T-cell (primary cell): ENCODE results near the gene BORCS8. TPM values are rescaled to one million over a fixed set of nuclear protein-coding genes. Genes with fewer than 3 reads are reported as not detected.

ENCODE experiments used
- ATAC-seq, 4 experiments: fragments of 200-7000 bp in 3 of 4; fragments of 150-1000 bp in 1 of 4; cut with Tn5 transposase; replicated peaks in 1 of 4; 1 replicate in 3 of 4; 2 replicates in 1 of 4; pipeline ENCODE4 v1.10.0; 2021; ENCODE audit warnings: moderate library complexity in 3 of 4, mild to moderate bottlenecking in 2 of 4, moderate number of reproducible peaks in 1 of 4
- CTCF ChIA-PET, 2 donors: fragments of 300-600 bp; sonication (Branson Sonifier 250); formaldehyde crosslinking; loops; one replicate each; lab custom pipeline; 2022; ENCODE audit warnings: antibody characterized with exemption in 2 of 2; lab: Charles Lee
- POLR2A ChIA-PET, 2 donors: fragments of 300-600 bp; sonication (Branson Sonifier 250); formaldehyde crosslinking; loops; one replicate each; lab custom pipeline; 2022; ENCODE audit warnings: antibody characterized with exemption in 2 of 2; lab: Charles Lee
- DNase-seq, 35 experiments: peaks; one replicate each; pipeline versions ENCODE4 v3.0.0 to v3.0.0-alpha.2; 2013 to 2023
- H3K27ac ChIP-seq: one replicate; pipeline ENCODE4 v1.5.1; 2013; ENCODE audit warnings: low read length
- H3K27me3 ChIP-seq, 2 experiments: replicated peaks in 1 of 2; 1 replicate in 1 of 2; 2 replicates in 1 of 2; pipeline versions ENCODE4 v1.6.1 to v1.7.0; 2013; ENCODE audit warnings: low read length in 1 of 2, mixed read lengths in 1 of 2; ENCODE audit not compliant: control insufficient read depth in 2 of 2, insufficient read depth in 2 of 2; ENCODE audit errors: extremely low read depth in 1 of 2
- H3K36me3 ChIP-seq, 2 donors: 1 replicate in 1 of 2; 2 replicates in 1 of 2; pipeline versions ENCODE4 v1.6.1 to v1.7.0; 2013; ENCODE audit warnings: low read length in 1 of 2; ENCODE audit not compliant: control insufficient read depth in 2 of 2, insufficient read depth in 1 of 2; ENCODE audit errors: extremely low read depth in 1 of 2
- H3K4me1 ChIP-seq, 2 experiments: 1 replicate in 1 of 2; 2 replicates in 1 of 2; pipeline versions ENCODE4 v1.6.1 to v1.7.0; 2013; ENCODE audit warnings: low read length in 2 of 2, mixed read lengths in 1 of 2; ENCODE audit not compliant: insufficient read depth in 2 of 2, control insufficient read depth in 1 of 2; ENCODE audit errors: extremely low read depth in 1 of 2
- H3K4me3 ChIP-seq, 2 donors: 1 replicate in 1 of 2; 2 replicates in 1 of 2; pipeline versions ENCODE4 v1.5.1 to v1.7.0; 2013; ENCODE audit warnings: mild to moderate bottlenecking in 2 of 2, low read length in 1 of 2, moderate library complexity in 1 of 2; ENCODE audit not compliant: control insufficient read depth in 1 of 2; ENCODE audit errors: extremely low read depth in 1 of 2
- H3K9me3 ChIP-seq: 2 replicates; pipeline ENCODE4 v1.7.0; 2013
- H3K27ac Mint-ChIP-seq, 2 donors: one replicate each; pipeline ENCODE4 v1.8.0; 2020 to 2021; ENCODE audit warnings: mild to moderate bottlenecking in 2 of 2, mixed read lengths in 2 of 2
- H3K27me3 Mint-ChIP-seq, 2 donors: one replicate each; pipeline ENCODE4 v1.8.0; 2021 to 2022; ENCODE audit warnings: mixed read lengths in 2 of 2
- H3K36me3 Mint-ChIP-seq: one replicate; pipeline ENCODE4 v1.8.0; 2021; ENCODE audit warnings: mixed read lengths
- H3K4me1 Mint-ChIP-seq, 3 donors: one replicate each; pipeline ENCODE4 v1.8.0; 2020 to 2022; ENCODE audit warnings: mixed read lengths in 3 of 3, mild to moderate bottlenecking in 1 of 3
- H3K4me3 Mint-ChIP-seq, 3 donors: one replicate each; pipeline ENCODE4 v1.8.0; 2020 to 2022; ENCODE audit warnings: mild to moderate bottlenecking in 3 of 3, mixed read lengths in 3 of 3, moderate library complexity in 3 of 3
- H3K9me3 Mint-ChIP-seq, 3 donors: one replicate each; pipeline ENCODE4 v1.8.0; 2020 to 2022; ENCODE audit warnings: mixed read lengths in 3 of 3
- WGBS: methylation state at CpG from one replicate; pipeline ENCODE4 v1.1.5; 2013; ENCODE audit warnings: missing lambda C conversion rate; ENCODE audit not compliant: insufficient coverage; 5-methylcytosine and 5-hydroxymethylcytosine counted together
- total RNA-seq, 35 experiments: library from RNA in 6 of 35; stranded (reverse) in 6 of 35; fragments of 120-200 nt in 1 of 35; gene quantifications; one replicate each; pipeline versions ENCODE4 v1.2.1 to v1.2.4 and lab custom pipeline; 2013 to 2026

BORCS8 gene
- total RNA-seq, 5 donors from 2014 or later (not counting 1 experiment from before 2014, with no cell fraction given): 16.5 to 44.3 (median 35.5) TPM

- H3K27me3 ChIP-seq: no peaks in the 10 kb centered on the region
- H3K36me3 ChIP-seq: peaks cover 8 to 12% of the 10 kb centered on the region in 2 donors
- H3K9me3 Mint-ChIP-seq: no peaks in the 10 kb centered on the region
- WGBS: 52% methylated on average over 37 of the region's 47 CpGs
- DNase-seq (peak; percentile 53 to 89 (median 80)), ATAC-seq (peak; percentile 80 to 89 (median 83))
- H3K4me1 Mint-ChIP-seq: peaks cover 0 to 2% (median 0%) of the 10 kb centered on the region in 3 donors
- H3K27ac Mint-ChIP-seq: no peak overlapping the region
- no peaks in the 10 kb centered on the region for H3K27me3 Mint-ChIP-seq
- no peak overlapping the region for H3K4me3 ChIP-seq
- ChIA-PET CTCF (interaction anchor here (0.6 to 1.3 kb wide), 6 partner anchors 11 to 232 kb away, joined by 3 to 4 read pairs (median 3); no protein-coding TSS in a partner anchor), POLR2A (no interaction called here)
- peaks cover 0 to 9% of the 10 kb centered on the region in 2 experiments for H3K4me1 ChIP-seq
- no peak overlapping the region for H3K4me3 Mint-ChIP-seq
- H3K36me3 Mint-ChIP-seq: peaks cover 8% of the 10 kb centered on the region
- H3K9me3 ChIP-seq: no peaks in the 10 kb centered on the region
- no peak overlapping the region for H3K27ac ChIP-seq
Observed at GRCh38 chr19:19145684-19146608, 46.0 kb downstream of the BORCS8 start.

GRCh38 chr19:19145281-19145680 lies 46.7 kb downstream of the BORCS8 start:
- peaks cover 8 to 12% of the 10 kb centered on the region in 2 donors for H3K36me3 ChIP-seq
- H3K4me3 ChIP-seq: no peak overlapping the region
- H3K27me3 ChIP-seq: no peaks in the 10 kb centered on the region
- Mint-ChIP-seq H3K4me3 (no peak overlapping the region), H3K27me3 (no peaks in the 10 kb centered on the region), H3K4me1 (peaks cover 0 to 2% (median 0%) of the 10 kb centered on the region in 3 donors), H3K27ac (no peak overlapping the region), H3K9me3 (no peaks in the 10 kb centered on the region), H3K36me3 (peaks cover 8% of the 10 kb centered on the region)
- CTCF ChIA-PET: interaction anchor here (0.6 to 1.1 kb wide), 4 partner anchors 12 to 232 kb away, joined by 3 to 4 read pairs (median 3); no protein-coding TSS in a partner anchor
- H3K4me1 ChIP-seq: peaks cover 0 to 9% of the 10 kb centered on the region in 2 experiments
- 92% methylated on average over 14 of the region's 17 CpGs for WGBS
- POLR2A ChIA-PET: no interaction called here
- ATAC-seq (no peak), DNase-seq (no peak)
- H3K9me3 ChIP-seq: no peaks in the 10 kb centered on the region
- no peak overlapping the region for H3K27ac ChIP-seq

GRCh38 chr19:19142347-19142746 lies 49.6 kb downstream of the BORCS8 start:
- Mint-ChIP-seq H3K27ac (no peak overlapping the region), H3K4me3 (no peak overlapping the region), H3K9me3 (no peaks in the 10 kb centered on the region), H3K36me3 (peaks cover under 1% of the 10 kb centered on the region), H3K4me1 (peaks cover 16 to 25% (median 22%) of the 10 kb centered on the region in 3 donors), H3K27me3 (peaks cover 0 to 2% of the 10 kb centered on the region in 2 donors)
- POLR2A ChIA-PET: no interaction called here
- Histone ChIP-seq H3K27ac (no peak overlapping the region), H3K27me3 (peaks cover 0 to 7% of the 10 kb centered on the region in 2 experiments), H3K36me3 (peaks cover 0 to 3% of the 10 kb centered on the region in 2 donors), H3K4me1 (peaks cover 1 to 28% of the 10 kb centered on the region in 2 experiments), H3K4me3 (no peak overlapping the region), H3K9me3 (no peaks in the 10 kb centered on the region)
- CTCF ChIA-PET: no interaction called here
- WGBS: 99% methylated on average over 9 of the region's 12 CpGs
- DNase-seq (no peak), ATAC-seq (no peak)

- peaks cover 3 to 24% of the 10 kb centered on the region in 2 experiments for H3K4me1 ChIP-seq
- Mint-ChIP-seq H3K27ac (no peak overlapping the region), H3K4me1 (peaks cover 23 to 29% (median 27%) of the 10 kb centered on the region in 3 donors), H3K4me3 (no peak overlapping the region), H3K27me3 (peaks cover 0 to 2% of the 10 kb centered on the region in 2 donors), H3K9me3 (no peaks in the 10 kb centered on the region), H3K36me3 (no peaks in the 10 kb centered on the region)
- peaks cover 0 to 7% of the 10 kb centered on the region in 2 experiments for H3K27me3 ChIP-seq
- no peak overlapping the region for H3K4me3 ChIP-seq
- DNase-seq (no peak), ATAC-seq (no peak)
- no peaks in the 10 kb centered on the region for H3K9me3 ChIP-seq
- CTCF ChIA-PET: interaction anchor here (0.6 to 1.3 kb wide), 4 partner anchors 68 to 185 kb away, joined by 3 to 5 read pairs (median 3); no protein-coding TSS in a partner anchor
- H3K27ac ChIP-seq: no peak overlapping the region
- POLR2A ChIA-PET: no interaction called here
- H3K36me3 ChIP-seq: no peaks in the 10 kb centered on the region
- 64% methylated on average over 4 of the region's 5 CpGs for WGBS
Observed at GRCh38 chr19:19140476-19140875, 51.5 kb downstream of the BORCS8 start.

- DNase-seq (no peak), ATAC-seq (no peak)
- Mint-ChIP-seq H3K4me1 (peaks cover 29 to 34% (median 31%) of the 10 kb centered on the region in 3 donors), H3K9me3 (no peaks in the 10 kb centered on the region), H3K27ac (no peak overlapping the region), H3K36me3 (no peaks in the 10 kb centered on the region), H3K27me3 (peaks cover 0 to 2% of the 10 kb centered on the region in 2 donors), H3K4me3 (no peak overlapping the region)
- H3K27ac ChIP-seq: no peak overlapping the region
- peaks cover 0 to 7% of the 10 kb centered on the region in 2 experiments for H3K27me3 ChIP-seq
- peaks cover 3 to 25% of the 10 kb centered on the region in 2 experiments for H3K4me1 ChIP-seq
- ChIA-PET POLR2A (no interaction called here), CTCF (interaction anchor here in 1 of 2 donors (0.8 to 1.3 kb wide), 2 partner anchors 87 to 92 kb away, joined by 3 to 5 read pairs; no protein-coding TSS in a partner anchor)
- no peaks in the 10 kb centered on the region for H3K9me3 ChIP-seq
- WGBS: 41% methylated on average over 3 of the region's 5 CpGs
- H3K4me3 ChIP-seq: no peak overlapping the region
- no peaks in the 10 kb centered on the region for H3K36me3 ChIP-seq
Observed at GRCh38 chr19:19139876-19140229, 52.1 kb downstream of the BORCS8 start.
